Smooth muscle cell (in vitro differentiated cells): ENCODE measurements around the gene CSPG5. TPM values are rescaled to one million over a fixed set of nuclear protein-coding genes. Genes with fewer than 3 reads are reported as not detected.

Experiments used
- DNase-seq: peaks from one replicate; lab custom pipeline; 2025; ENCODE audit not compliant: unreplicated experiment; lab: John Stamatoyannopoulos, UW
- H2AFZ ChIP-seq: fragments of 200-600 bp; sonication (generic); 2 replicates; pipeline ENCODE4 v1.6.0; 2016; ENCODE audit warnings: antibody characterized with exemption, low read depth, mild to moderate bottlenecking
- H3F3A ChIP-seq: fragments of 200-600 bp; sonication (generic); 2 replicates; pipeline ENCODE4 v1.6.0; 2017; ENCODE audit warnings: antibody characterized with exemption, low read depth
- H3K27ac ChIP-seq: fragments of 200-600 bp; sonication (generic); 2 replicates; pipeline ENCODE4 v1.5.1; 2016; ENCODE audit warnings: low read depth, mild to moderate bottlenecking
- H3K27me3 ChIP-seq: fragments of 200-600 bp; sonication (generic); 2 replicates; pipeline ENCODE4 v1.6.1; 2016; ENCODE audit warnings: low read depth, mild to moderate bottlenecking
- H3K36me3 ChIP-seq: fragments of 200-600 bp; sonication (generic); 2 replicates; pipeline ENCODE4 v1.5.1; 2016; ENCODE audit warnings: low read depth
- H3K4me1 ChIP-seq: fragments of 200-600 bp; sonication (generic); 2 replicates; pipeline ENCODE4 v1.5.1; 2016; ENCODE audit warnings: low read depth
- H3K4me2 ChIP-seq: fragments of 200-600 bp; sonication (generic); 2 replicates; pipeline ENCODE4 v1.6.0; 2016; ENCODE audit warnings: mild to moderate bottlenecking
- H3K4me3 ChIP-seq: fragments of 200-600 bp; sonication (generic); 2 replicates; pipeline ENCODE4 v1.5.1; 2016; ENCODE audit warnings: mild to moderate bottlenecking
- H3K79me2 ChIP-seq: fragments of 200-600 bp; sonication (generic); 2 replicates; pipeline ENCODE4 v1.6.0; 2016; ENCODE audit warnings: low read depth, mild to moderate bottlenecking
- H3K9ac ChIP-seq: fragments of 200-600 bp; sonication (generic); 2 replicates; pipeline ENCODE4 v1.6.0; 2016; ENCODE audit warnings: low read depth
- H3K9me3 ChIP-seq: fragments of 200-600 bp; sonication (generic); replicated peaks from 2 replicates; pipeline ENCODE4 v1.5.1; 2016; ENCODE audit warnings: low read depth
- H4K20me1 ChIP-seq: fragments of 200-600 bp; sonication (generic); 2 replicates; pipeline ENCODE4 v1.6.0; 2016; ENCODE audit warnings: low read depth
- CTCF ChIP-seq: fragments of 200-600 bp; sonication (generic); IDR thresholded peaks from 2 replicates; pipeline ENCODE4 v1.5.1; 2017; ENCODE audit warnings: borderline replicate concordance, mild to moderate bottlenecking, antibody characterized with exemption; ENCODE audit not compliant: insufficient read depth, poor library complexity, severe bottlenecking
- WGBS: methylation state at CpG from one replicate; pipeline ENCODE4 v1.1.7; 2016; ENCODE audit warnings: low lambda C conversion rate; 5-methylcytosine and 5-hydroxymethylcytosine counted together
- polyA plus RNA-seq: library from polyadenylated mRNA; unstranded; fragments of >200 nt; fragmentation: Nextera tagmentation; extraction: Ambion mirVana; gene quantifications from 2 replicates; pipeline ENCODE4 v1.2.1, GENCODE V29; 2016
- total RNA-seq: library from RNA; depleted of rRNA; stranded (reverse); fragments of >200 nt; gene quantifications from 2 replicates; pipeline ENCODE4 v1.2.3, GENCODE V29; 2014

CSPG5 gene
- total and polyA plus RNA-seq, 2 experiments from 2014 or later = 0.35 to 1.3 TPM

GRCh38 chr3:47603332-47603731, 24.7 kb upstream of the CSPG5 start:
- H3K4me1 ChIP-seq = no peaks in the 10 kb centered on the region
- H3K27ac ChIP-seq = no peak overlapping the region
- no peak overlapping the region for H3K4me3 ChIP-seq
- peaks cover 41% of the 10 kb centered on the region for H4K20me1 ChIP-seq
- no peak overlapping the region for H2AFZ ChIP-seq
- H3K9ac ChIP-seq = no peak overlapping the region
- no peak for DNase-seq
- peaks cover 8% of the 10 kb centered on the region for H3K79me2 ChIP-seq
- peaks cover 10% of the 10 kb centered on the region for H3F3A ChIP-seq
- TF ChIP-seq CTCF = no peak
- H3K4me2 ChIP-seq = no peak overlapping the region
- H3K36me3 ChIP-seq = peaks cover under 1% of the 10 kb centered on the region
- no peaks in the 10 kb centered on the region for H3K27me3 ChIP-seq
- no peaks in the 10 kb centered on the region for H3K9me3 ChIP-seq

DNA sequence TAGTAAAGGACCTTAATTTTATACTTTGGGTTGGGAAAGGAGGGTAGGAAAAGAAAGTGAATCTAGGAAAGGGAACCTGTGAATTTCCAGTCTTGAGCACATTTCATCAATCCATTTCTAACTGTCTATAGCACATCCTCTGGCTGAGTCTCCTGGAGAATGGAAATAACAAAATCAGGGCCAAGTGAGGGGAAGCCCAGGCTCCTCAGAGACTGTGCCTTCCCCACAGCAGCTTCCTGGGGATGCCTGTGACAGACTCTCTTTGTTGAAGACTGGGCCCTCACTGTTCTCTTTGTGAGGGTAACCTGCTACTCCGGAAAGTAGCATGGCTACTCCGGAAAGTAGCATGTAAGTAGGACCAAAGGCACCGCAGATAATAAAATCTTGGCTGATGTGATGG, 22.6 kb upstream of the CSPG5 start:
- WGBS = 97% methylated on average over 3 of the region's 3 CpGs
- no peak for TF ChIP-seq CTCF

GRCh38 chr3:47594792-47595191, 16.1 kb upstream of the CSPG5 start:
- no peak for TF ChIP-seq CTCF
- Histone ChIP-seq H3K27ac (no peak overlapping the region), H3K9ac (no peak overlapping the region), H3K4me2 (no peak overlapping the region), H2AFZ (no peak overlapping the region), H3K79me2 (no peaks in the 10 kb centered on the region), H3K4me1 (no peaks in the 10 kb centered on the region), H3K36me3 (peaks cover under 1% of the 10 kb centered on the region), H4K20me1 (peaks cover 24% of the 10 kb centered on the region), H3K9me3 (no peaks in the 10 kb centered on the region), H3F3A (no peaks in the 10 kb centered on the region), H3K4me3 (no peak overlapping the region), H3K27me3 (no peaks in the 10 kb centered on the region)
- 67% methylated on average over 3 of the region's 3 CpGs for whole genome bisulfite sequencing
- no peak for DNase-seq

More for the DNA sequence above, 22.6 kb upstream of the CSPG5 start:
- Histone ChIP-seq H3K27me3 (no peaks in the 10 kb centered on the region), H3K79me2 (peaks cover 8% of the 10 kb centered on the region), H3K4me1 (no peaks in the 10 kb centered on the region), H3K4me3 (no peak overlapping the region), H3K4me2 (no peak overlapping the region), H3K9me3 (no peaks in the 10 kb centered on the region), H3K9ac (no peak overlapping the region), H4K20me1 (peaks cover 39% of the 10 kb centered on the region), H3K36me3 (no peaks in the 10 kb centered on the region), H2AFZ (no peak overlapping the region), H3K27ac (no peak overlapping the region), H3F3A (peaks cover 10% of the 10 kb centered on the region)
- no peak for DNase-seq

- 92% methylated on average over 4 of the region's 4 CpGs for WGBS
- H4K20me1 ChIP-seq = peaks cover 19% of the 10 kb centered on the region
- H3K36me3 ChIP-seq = peaks cover 9% of the 10 kb centered on the region
- no peaks in the 10 kb centered on the region for H3K27me3 ChIP-seq
- no peak for DNase-seq
- H3K4me2 ChIP-seq = no peak overlapping the region
- no peaks in the 10 kb centered on the region for H3K9me3 ChIP-seq
- H3K27ac ChIP-seq = no peak overlapping the region
- no peak overlapping the region for H3K4me3 ChIP-seq
- TF ChIP-seq CTCF = no peak
- no peak overlapping the region for H3K9ac ChIP-seq
- H3F3A ChIP-seq = no peaks in the 10 kb centered on the region
- no peaks in the 10 kb centered on the region for H3K79me2 ChIP-seq
- H2AFZ ChIP-seq = no peak overlapping the region
- H3K4me1 ChIP-seq = no peaks in the 10 kb centered on the region
Observed at GRCh38 chr3:47592066-47592795, 13.6 kb upstream of the CSPG5 start.
